ENCODE results near the gene DNAH8.

Gene DNAH8

GRCh38 chr6:38937839-38938613 is 222.9 kb downstream of the DNAH8 start:
- no peak overlapping the region for H3K4me3 ChIP-seq
- H3K27ac ChIP-seq = no peak overlapping the region

GRCh38 chr6:38938741-38939140 is 223.6 kb downstream of the DNAH8 start:
- Histone ChIP-seq H3K4me3 (no peak overlapping the region), H3K27ac (no peak overlapping the region)

- Histone ChIP-seq H3K27ac (no peak overlapping the region), H3K4me3 (no peak overlapping the region)
Measured at GRCh38 chr6:38942442-38942841, 227.3 kb downstream of the DNAH8 start.

DNA sequence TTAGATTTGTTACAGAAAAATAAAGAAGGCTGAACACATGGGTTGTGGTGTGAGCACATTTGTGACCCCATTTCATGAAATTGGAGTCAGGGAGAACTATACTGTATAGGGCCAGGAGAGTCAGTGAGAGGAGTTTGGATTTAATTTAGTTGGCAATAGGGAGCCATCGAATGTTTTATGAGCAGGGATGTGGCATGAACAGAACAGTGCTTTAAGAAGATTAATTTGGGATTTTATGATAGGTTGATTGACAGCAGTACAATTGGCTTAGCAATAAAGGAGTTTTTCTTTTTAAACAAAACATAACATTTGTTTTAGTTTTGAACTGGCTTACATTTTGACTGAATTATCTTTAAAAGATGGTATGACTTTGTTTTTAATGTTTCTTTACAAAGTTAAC is 227.9 kb downstream of the DNAH8 start:
- Histone ChIP-seq H3K4me3 (no peak overlapping the region), H3K27ac (no peak overlapping the region)

- no peak overlapping the region for H3K27ac ChIP-seq
Measured at GRCh38 chr6:38943964-38944363, 228.9 kb downstream of the DNAH8 start.

DNA sequence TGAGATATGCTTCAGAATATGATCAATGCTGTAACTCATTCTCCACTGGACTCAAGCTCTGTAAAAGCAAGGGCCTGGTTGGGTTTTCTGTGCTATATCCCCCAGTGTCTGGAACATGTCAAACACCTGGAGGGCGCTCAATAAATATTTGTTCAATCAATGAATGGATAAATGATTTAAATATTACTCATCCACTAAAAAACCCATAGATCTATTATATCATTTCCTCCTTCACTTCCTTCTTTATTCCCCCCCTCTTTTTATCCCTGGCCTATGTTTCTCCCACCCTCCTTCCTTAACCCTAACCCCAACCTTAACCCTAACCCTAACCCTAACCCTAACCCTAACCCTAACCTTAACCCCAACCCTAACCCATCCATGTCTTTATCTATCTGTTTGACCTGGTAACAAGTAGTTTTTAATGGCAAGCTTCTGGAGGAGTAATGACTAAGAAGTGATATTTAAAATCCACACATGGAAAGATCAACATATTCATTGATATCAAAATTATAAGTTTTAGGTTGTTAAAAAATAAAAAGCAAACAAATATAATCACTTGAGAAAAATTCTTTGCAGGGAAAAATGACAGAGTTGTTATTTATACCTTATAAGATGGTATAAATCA is 229.7 kb downstream of the DNAH8 start:
- Histone ChIP-seq H3K27ac (no peak overlapping the region), H3K4me3 (no peak overlapping the region)

More at GRCh38 chr6:38943964-38944363, 228.9 kb downstream of the DNAH8 start:
- no peak overlapping the region for H3K4me3 ChIP-seq

DNA sequence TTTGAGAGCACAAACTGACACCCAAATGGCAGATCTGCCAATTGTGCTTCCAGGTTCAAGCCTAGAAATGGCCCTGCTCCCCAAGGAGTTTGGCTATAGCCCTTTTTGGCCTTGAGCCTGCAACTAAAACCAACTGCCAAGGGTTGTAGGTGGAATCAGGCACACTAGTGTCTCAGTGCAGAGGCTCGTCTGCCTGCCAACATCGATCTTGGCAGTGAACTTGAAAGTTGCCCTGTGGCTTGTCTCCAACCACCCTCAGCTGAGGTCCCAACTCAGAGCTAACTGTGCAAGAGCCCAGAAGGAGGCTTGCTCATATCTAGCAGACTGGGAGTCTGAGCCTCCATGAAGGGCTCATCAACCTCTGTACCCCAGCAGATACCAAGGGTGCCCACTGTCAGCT is 240.8 kb downstream of the DNAH8 start:
- Histone ChIP-seq H3K27ac (no peak overlapping the region), H3K4me3 (no peak overlapping the region)

GRCh38 chr6:38957426-38957825 is 242.3 kb downstream of the DNAH8 start:
- Histone ChIP-seq H3K27ac (no peak overlapping the region), H3K4me3 (no peak overlapping the region)

DNA sequence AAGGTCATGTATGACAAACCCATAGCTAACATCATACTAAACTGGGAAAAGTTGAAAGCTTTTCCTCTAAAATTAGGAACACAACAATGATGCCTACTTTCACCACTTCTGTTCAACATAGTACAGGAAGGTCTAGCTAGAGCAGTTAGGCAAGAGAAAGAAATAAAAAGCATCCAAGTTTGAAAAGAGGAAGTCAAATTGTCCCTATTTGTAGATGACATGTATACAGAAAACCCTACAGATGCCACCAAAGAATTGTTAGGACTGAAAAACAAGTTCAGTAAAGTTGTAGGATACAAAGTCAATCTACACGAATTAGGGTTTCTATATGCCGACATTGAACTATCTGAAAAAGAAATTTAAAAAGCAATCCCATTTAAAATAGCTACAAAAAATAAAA is 244.0 kb downstream of the DNAH8 start:
- H3K27ac ChIP-seq = no peak overlapping the region

GRCh38 chr6:38968702-38969149 is 253.6 kb downstream of the DNAH8 start:
- Histone ChIP-seq H3K4me3 (no peak overlapping the region), H3K27ac (no peak overlapping the region)

More for the DNA sequence above, 244.0 kb downstream of the DNAH8 start:
- H3K4me3 ChIP-seq = no peak overlapping the region

- no peak overlapping the region for H3K27ac ChIP-seq
- no peak overlapping the region for H3K4me3 ChIP-seq
Measured at GRCh38 chr6:38973178-38974057, 258.3 kb downstream of the DNAH8 start.

DNA sequence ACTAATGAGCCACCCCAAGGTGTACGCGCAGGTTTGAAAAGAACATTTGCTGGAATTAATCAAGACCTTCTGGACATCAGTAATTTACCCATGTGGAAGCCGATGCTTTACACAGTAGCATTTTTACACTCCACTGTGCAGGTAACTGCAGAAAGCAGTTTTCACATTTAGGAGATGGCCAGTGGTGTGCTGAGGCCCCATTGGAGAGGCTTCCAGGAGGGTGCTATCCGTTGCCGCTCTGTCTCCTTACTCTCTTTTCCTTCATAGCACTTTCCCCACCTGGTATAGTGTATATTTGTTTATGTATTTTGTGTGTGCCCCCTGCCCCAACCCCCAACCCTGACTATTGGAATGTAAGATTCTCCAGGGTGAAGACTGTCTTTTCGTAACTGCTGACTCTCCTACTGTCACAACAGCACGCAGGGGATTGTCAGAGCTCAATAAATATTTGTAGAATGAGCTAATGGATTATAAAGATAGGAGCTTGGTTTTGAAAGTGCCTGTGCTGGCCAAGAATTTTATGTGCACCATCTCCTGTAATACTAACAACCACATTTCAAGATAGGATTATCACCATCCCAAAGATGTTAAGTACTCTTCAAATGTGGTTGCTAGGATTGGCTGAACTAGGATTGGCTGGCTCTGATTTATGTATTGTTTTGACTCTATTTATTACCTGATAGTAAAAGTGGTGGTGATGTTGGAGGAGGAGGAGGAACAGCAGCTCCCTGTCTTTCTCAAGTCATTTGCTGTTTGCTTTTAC is 259.5 kb downstream of the DNAH8 start:
- Histone ChIP-seq H3K27ac (no peak overlapping the region), H3K4me3 (no peak overlapping the region)

GRCh38 chr6:38975621-38976049 is 260.5 kb downstream of the DNAH8 start:
- Histone ChIP-seq H3K4me3 (no peak overlapping the region), H3K27ac (no peak overlapping the region)

- H3K4me3 ChIP-seq = no peak overlapping the region
- no peak overlapping the region for H3K27ac ChIP-seq
Measured at GRCh38 chr6:38976051-38976450, 260.9 kb downstream of the DNAH8 start.

DNA sequence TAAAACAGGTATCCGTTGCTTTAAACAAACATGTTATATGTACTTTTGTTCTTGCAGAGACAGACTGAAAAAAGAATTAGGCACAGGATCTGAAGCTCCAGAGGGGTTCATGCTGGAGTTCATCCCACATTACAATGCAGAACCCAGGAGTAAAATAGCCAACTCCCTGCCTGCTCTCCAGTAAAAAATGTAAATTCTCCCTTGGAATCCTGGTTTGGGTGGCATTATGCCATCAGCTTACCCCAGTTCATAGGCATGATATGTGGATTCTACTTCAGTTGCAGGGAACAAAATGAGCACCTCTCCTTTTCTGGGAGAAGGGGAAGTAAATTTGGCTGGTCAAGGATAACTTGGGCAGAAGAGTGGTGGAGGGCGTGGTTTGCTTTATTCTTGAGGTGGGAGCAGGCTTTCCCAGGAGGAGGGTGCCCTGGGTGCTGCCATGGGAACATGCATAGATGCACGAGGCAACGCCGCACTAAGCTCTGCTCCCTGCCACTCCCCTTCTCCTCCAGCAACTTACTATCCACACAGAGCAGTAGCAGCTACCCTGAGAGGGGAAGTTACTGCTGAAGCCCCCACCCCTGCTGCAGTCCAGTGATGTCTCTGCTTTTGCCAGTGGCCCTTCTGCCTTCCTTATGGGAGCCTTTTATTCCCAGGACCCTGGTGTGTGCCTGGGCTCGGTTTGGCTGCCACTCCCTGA is 261.8 kb downstream of the DNAH8 start:
- H3K4me3 ChIP-seq = no peak overlapping the region
- no peak overlapping the region for H3K27ac ChIP-seq

DNA sequence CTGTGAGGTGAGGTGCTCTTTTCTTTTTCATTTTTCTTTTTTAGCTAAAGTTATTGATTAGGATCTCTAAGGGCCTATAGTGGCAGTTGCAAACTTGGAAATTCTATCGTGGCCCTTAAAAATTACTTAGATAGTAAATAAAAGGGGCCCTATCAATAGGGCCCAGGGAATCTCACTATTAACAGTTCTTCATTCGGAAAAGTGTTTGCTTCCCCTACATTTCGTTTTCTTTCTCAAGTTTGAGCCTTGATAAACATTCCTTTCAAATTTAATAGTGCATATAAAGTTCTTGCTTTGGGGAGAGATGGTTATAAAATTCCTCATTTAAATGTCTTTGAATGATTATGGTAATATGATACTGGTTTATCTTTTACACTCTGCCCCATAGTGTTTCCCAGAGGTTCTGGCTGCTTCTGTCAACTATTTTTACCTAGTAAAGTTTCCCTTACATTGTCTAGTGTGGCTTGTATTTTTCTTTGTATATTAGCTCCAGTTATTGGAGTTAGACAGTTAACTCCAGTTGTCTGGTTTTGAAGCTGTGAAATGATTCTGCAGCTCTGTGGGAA is 263.1 kb downstream of the DNAH8 start:
- Histone ChIP-seq H3K4me3 (no peak overlapping the region), H3K27ac (no peak overlapping the region)

- H3K4me3 ChIP-seq = no peak overlapping the region
- no peak overlapping the region for H3K27ac ChIP-seq
Measured at GRCh38 chr6:38982470-38982869, 267.4 kb downstream of the DNAH8 start.

GRCh38 chr6:38984723-38985122 is 269.6 kb downstream of the DNAH8 start:
- Histone ChIP-seq H3K4me3 (no peak overlapping the region), H3K27ac (no peak overlapping the region)

DNA sequence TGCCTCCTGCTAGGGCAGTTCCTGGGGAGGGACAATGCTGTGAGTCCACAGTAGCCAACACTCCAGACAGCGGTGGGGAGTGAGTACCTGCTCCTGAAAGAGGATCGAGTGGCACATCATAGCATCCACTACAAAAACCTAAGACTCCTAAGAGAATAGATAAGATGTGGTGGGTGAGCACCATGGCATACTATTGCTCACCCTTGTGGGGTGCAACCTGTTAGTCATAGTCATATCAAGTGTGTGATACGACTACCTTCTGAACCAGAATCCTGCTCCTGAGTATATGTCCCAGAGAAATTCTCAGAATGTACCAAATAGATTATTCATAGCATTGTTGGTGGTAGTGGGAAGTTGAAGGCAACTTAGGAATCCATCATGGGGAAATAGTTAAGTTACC is 270.7 kb downstream of the DNAH8 start:
- no peak overlapping the region for H3K27ac ChIP-seq
- H3K4me3 ChIP-seq = no peak overlapping the region
